GM19025 (cell line): ENCODE results near the gene BOD1L1.

Experiments used
- ATAC-seq: cut with Tn5 transposase; IDR thresholded peaks from one replicate; pipeline ENCODE4 v1.9.1; 2021; ENCODE audit warnings: mild to moderate bottlenecking, low read depth, moderate library complexity; ENCODE audit not compliant: unreplicated experiment

Gene BOD1L1

GRCh38 chr4:13627606-13628311 is at the start of gene BOD1L1:
Gene BOD1L1, minus strand, starts transcription at chr4:13627725. Its CDS starts 138 bp downstream, at chr4:13627587.
- peak; percentile 86 for ATAC-seq

- no peak for ATAC-seq
Measured at GRCh38 chr4:13674971-13675370, 47.4 kb upstream of the BOD1L1 start.

DNA sequence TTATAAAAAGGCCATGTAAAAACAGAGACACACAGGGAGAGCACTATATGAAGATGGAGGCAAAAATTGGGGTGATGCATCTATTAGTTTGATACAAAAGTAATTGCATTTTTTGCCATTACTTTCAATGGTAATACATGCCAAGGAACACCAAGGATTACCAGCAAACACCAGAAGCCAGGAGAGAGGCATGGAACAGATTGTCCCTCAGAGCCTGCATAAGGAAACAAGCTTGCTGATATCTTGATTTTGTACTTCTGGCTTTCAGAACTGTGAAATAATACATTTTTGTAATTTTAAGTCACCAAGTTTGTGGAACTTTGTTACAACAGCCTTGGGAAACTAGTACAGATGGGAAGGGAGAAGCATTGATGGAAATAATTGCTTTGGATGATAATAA is 45.6 kb upstream of the BOD1L1 start:
- ATAC-seq = no peak

GRCh38 chr4:13670456-13671160 is 43.1 kb upstream of the BOD1L1 start:
- ATAC-seq = no peak

GRCh38 chr4:13665701-13666660 is 38.5 kb upstream of the BOD1L1 start:
- ATAC-seq = no peak

- no peak for ATAC-seq
Measured at GRCh38 chr4:13659341-13660070, 32.0 kb upstream of the BOD1L1 start.

DNA sequence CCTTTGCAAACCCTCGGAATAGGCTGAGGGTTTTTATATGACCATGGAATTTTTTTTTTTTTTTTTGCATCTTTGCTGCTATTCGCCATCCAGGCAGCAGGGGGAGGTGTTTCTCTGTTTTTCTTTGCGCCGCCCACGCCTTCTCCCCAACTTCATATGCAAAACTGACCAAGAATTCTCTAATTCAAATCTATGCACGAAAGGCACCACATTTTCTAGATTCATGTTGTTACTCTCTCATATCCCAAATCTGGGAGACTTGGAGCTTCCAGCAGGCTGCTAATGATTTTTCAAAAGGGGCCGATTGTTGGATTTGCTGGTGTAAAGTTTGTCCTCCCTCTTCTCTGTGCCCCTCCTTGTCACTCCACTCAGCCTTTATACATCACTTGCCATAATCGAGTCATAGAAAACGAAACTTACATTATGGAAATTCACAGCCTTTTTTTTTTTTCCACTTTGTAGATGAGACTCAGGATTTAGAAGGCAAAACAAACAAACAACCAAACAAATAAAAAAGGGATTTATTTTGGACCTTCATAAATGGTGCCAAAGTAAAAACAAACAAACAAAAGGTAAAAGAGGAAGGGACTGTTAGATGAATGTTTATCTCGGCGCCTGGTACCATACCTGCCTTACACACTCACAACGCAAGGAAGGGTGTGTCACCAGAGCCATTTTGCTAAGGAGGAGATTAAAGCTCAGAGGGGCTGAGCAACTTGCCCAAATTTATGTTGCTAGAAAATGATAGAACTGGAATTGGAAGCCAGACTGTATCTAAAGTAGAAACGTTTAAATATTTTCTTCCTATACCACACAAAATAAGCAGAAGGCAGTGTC is 29.3 kb upstream of the BOD1L1 start:
- ATAC-seq = no peak

DNA sequence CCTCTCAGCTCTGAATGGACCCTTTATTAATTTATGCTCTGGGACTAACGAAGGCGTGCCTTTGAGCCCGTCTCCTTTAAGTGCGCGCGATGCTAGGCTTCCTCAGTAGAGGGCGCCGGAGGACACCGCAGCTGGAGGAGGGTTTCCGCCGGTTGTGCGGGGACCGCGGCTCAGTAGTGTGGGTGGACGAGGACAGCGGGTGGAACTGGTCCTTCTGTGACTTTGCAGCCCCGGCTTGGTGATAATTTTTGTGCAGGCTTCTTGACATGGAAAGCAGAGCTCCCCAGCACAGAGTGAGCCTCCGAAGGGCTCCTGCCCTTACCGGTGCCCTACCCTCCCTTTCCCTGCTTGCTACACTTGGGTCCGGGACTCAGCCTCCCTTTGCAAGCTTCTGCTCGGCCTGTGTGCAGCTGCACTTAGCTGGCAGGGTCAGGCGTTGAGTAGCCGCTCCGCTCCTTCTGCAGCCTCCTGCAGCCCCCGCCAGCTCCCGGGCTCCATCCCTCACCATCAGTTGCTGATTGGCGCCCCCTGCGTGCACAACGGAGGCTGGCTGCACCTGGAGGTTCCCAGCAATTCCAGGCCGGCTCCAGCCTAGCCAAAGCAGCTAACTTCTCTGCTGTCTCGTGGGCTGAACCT is 26.8 kb upstream of the BOD1L1 start:
- ATAC-seq = peak; percentile 90

DNA sequence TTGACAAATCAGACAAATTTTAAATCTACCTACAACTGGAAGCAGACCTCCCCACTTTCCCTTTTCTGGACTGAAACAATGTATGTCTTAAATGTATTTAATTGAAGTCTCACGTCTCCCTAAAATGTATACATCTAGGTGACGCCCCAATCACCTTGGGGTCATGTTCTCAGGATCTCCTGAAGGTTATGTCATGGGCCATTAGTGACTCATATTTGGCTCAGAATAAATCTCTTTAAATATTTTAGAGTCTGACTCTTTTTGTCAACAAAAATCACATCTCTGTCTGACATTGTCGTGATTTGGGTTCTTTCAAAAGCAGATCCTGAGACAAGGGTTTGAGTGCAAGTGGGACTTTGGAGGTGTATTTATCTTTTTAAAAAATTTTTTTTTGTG is 26.2 kb upstream of the BOD1L1 start:
- no peak for ATAC-seq

DNA sequence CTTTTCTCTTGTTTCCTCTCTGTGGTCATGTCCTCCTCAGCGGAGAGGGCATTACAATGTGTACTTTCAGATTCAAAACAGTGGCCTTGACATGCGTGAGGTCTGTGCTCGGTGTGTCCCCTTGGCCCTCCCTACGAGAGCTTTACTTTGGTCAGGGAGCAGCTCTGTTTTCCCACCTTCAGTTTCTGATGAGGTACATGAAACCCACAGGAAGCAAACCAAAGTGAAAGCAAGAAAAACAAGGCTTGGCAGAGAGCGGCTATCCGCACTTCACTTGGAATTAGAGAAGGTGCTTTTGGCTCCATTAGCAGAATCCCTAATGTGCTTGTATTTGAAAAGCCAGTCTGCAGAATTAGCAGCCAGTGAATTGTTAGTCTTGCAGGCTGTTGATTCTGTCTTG is 19.5 kb upstream of the BOD1L1 start:
- ATAC-seq = no peak

GRCh38 chr4:13645075-13645474 is 17.6 kb upstream of the BOD1L1 start:
- no peak for ATAC-seq

GRCh38 chr4:13642170-13642950 is 14.8 kb upstream of the BOD1L1 start:
- ATAC-seq = no peak

DNA sequence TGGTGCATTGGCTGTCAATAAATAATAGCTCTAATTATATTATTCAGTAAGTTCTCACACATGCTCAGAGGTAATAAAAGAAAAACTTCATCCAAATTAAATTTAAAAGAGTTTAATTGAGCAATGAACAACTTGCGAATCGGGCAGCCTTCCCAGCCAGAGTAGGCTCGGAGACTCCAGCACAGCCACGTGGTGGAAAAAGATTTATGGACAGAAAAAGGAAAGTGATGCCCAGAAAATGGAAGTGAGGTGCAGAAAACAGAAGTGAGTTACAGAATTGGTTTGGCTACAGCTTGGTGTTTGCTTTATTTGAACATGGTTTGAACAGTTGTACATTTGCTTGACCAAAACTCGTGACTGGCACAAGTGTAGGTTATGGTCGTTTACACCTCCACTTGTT is 13.6 kb upstream of the BOD1L1 start:
- no peak for ATAC-seq

- no peak for ATAC-seq
Measured at GRCh38 chr4:13640149-13640940, 12.8 kb upstream of the BOD1L1 start.

GRCh38 chr4:13635286-13635799 is 7.8 kb upstream of the BOD1L1 start:
- no peak for ATAC-seq

- no peak for ATAC-seq
Measured at GRCh38 chr4:13633671-13634070, 6.1 kb upstream of the BOD1L1 start.

DNA sequence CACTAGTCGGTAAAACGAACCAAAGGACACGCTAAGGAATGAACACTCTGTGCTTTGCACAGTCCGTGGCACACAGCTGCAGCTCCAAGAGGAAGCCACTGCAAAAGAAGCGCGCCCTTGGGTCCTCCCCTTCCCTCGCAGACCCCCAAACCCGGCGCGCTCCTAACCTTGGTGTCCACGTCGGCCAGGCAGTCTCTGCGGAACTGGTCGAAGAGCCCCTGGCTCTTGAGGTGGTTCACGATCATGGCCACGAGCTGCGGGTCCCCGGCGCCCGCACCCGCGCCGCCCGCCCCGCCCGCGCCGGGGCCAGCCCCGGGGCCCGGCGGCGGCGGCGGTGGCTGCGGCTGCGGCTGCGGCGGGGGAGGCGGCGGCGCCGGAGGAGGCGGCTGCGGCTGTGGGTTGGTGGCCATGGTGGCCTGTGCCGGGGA is 333 bp downstream of the BOD1L1 start:
- ATAC-seq = no peak
